Loucy (cell line): ENCODE results near the gene MEIS3.

ENCODE experiments used
- H2AFZ ChIP-seq: fragments of 200-600 bp; sonication (generic); 2 replicates; pipeline ENCODE4 v1.6.0; 2016; ENCODE audit warnings: antibody characterized with exemption, mild to moderate bottlenecking, low read length, moderate library complexity
- H3F3A ChIP-seq: fragments of 200-600 bp; 2 replicates; pipeline ENCODE4 v1.6.0; 2016; ENCODE audit warnings: antibody characterized with exemption, low read depth, mild to moderate bottlenecking
- H3K27me3 ChIP-seq: fragments of 200-600 bp; sonication (generic); 2 replicates; pipeline ENCODE4 v1.6.1; 2014; ENCODE audit warnings: low read length, mild to moderate bottlenecking; ENCODE audit not compliant: insufficient read depth, poor library complexity, severe bottlenecking
- H3K36me3 ChIP-seq: fragments of 200-600 bp; sonication (generic); 2 replicates; pipeline ENCODE4 v1.6.1; 2016; ENCODE audit warnings: low read length; ENCODE audit not compliant: insufficient read depth
- H3K4me1 ChIP-seq: fragments of 200-600 bp; sonication (generic); 2 replicates; pipeline ENCODE4 v1.5.1; 2014; ENCODE audit warnings: low read length, mild to moderate bottlenecking; ENCODE audit not compliant: insufficient read depth, poor library complexity, severe bottlenecking
- H3K4me2 ChIP-seq: fragments of 200-600 bp; sonication (generic); 2 replicates; pipeline ENCODE4 v1.6.0; 2014; ENCODE audit warnings: antibody characterized with exemption, low read length, low read depth, mild to moderate bottlenecking; ENCODE audit not compliant: poor library complexity, severe bottlenecking
- H3K4me3 ChIP-seq: fragments of 200-600 bp; sonication (generic); 2 replicates; pipeline ENCODE4 v1.5.1; 2014; ENCODE audit warnings: low read length, mild to moderate bottlenecking, mixed read lengths; ENCODE audit not compliant: poor library complexity, severe bottlenecking
- H3K79me2 ChIP-seq: fragments of 200-600 bp; sonication (generic); 2 replicates; pipeline ENCODE4 v1.6.1; 2014; ENCODE audit warnings: low read length; ENCODE audit not compliant: insufficient read depth
- H3K9ac ChIP-seq: fragments of 200-600 bp; sonication (generic); 2 replicates; pipeline ENCODE4 v1.6.0; 2014; ENCODE audit warnings: mild to moderate bottlenecking, low read depth, low read length, moderate library complexity; ENCODE audit not compliant: poor library complexity, severe bottlenecking
- H3K9me2 ChIP-seq: fragments of 200-600 bp; sonication (generic); replicated peaks from 2 replicates; pipeline ENCODE4 v1.6.1; 2016; ENCODE audit warnings: low read depth, low read length, mixed read lengths
- H3K9me3 ChIP-seq: fragments of 200-600 bp; sonication (generic); 2 replicates; pipeline ENCODE4 v1.6.1; 2014; ENCODE audit warnings: mild to moderate bottlenecking, antibody characterized with exemption, low read length, low read depth; ENCODE audit not compliant: insufficient read depth
- H4K20me1 ChIP-seq: fragments of 200-600 bp; sonication (generic); 2 replicates; pipeline ENCODE4 v1.6.0; 2014; ENCODE audit warnings: antibody characterized with exemption, low read length, mild to moderate bottlenecking; ENCODE audit not compliant: insufficient read depth, poor library complexity, severe bottlenecking
- CTCF ChIP-seq: fragments of 200-600 bp; sonication (generic); conservative IDR thresholded peaks from 2 replicates; pipeline ENCODE4 v1.5.1; 2014; ENCODE audit warnings: mild to moderate bottlenecking, antibody characterized with exemption, low read length
- EZH2phosphoT487 ChIP-seq: fragments of 200-600 bp; IDR thresholded peaks from 2 replicates; pipeline ENCODE4 v1.6.1; 2018; ENCODE audit warnings: antibody characterized with exemption, mild to moderate bottlenecking, moderate library complexity, borderline replicate concordance

Gene MEIS3

DNA sequence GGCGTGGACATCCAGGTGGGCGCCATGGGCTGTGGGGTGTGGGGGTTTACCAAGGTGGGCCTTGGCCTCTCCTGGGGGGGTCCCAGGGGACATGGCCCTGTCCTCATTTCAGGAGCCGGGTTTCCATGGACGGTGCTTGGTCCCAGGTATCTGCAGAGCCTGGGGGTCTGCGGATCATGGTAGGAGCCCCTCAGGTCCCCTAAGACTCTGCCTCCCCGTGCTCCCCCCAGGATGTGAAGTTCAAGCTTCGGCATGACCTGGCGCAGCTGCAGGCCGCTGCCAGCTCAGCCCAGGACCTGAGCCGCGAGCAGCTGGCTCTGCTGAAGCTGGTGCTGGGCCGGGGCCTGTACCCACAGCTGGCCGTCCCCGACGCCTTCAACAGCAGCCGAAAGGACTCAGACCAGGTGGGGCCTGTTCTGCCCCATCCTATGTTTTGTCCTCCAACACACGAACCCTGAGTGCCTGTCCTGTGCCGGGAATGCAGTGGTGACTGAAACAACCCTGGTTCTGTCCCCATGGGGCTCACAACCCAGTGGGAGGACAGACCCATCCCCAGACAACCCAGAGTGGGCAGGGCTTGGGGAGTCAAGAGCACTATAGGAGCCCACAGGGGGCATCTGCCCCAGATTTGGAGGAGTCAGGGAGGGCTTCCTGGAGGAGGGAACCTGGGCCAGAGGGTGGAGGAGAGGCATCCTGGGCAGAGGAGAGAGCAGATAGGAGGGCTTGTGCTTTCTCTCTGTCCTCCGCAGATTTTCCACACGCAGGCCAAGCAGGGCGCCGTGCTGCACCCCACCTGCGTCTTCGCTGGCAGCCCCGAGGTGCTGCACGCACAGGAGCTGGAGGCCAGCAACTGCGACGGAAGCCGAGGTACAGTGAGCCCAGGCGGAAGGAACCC lies 43.4 kb downstream of the MEIS3 start:
- Histone ChIP-seq H3K4me2 (no peak overlapping the region), H3K27me3 (no peaks in the 10 kb centered on the region), H2AFZ (no peak overlapping the region), H3K36me3 (peaks cover 72% of the 10 kb centered on the region; the same call in 1 of the 2 replicates), H3K4me1 (no peaks in the 10 kb centered on the region), H3K4me3 (no peak overlapping the region), H4K20me1 (no peaks in the 10 kb centered on the region), H3K9me3 (no peaks in the 10 kb centered on the region), H3F3A (no peaks in the 10 kb centered on the region), H3K79me2 (no peaks in the 10 kb centered on the region), H3K9ac (no peak overlapping the region), H3K9me2 (no peaks in the 10 kb centered on the region)
- TF ChIP-seq EZH2phosphoT487 (no peak), CTCF (no peak)

GRCh38 chr19:47374876-47375693 lies 44.2 kb downstream of the MEIS3 start:
- H3K36me3 ChIP-seq = peaks cover 70% of the 10 kb centered on the region; the same call in 1 of the 2 replicates
- no peak overlapping the region for H3K4me3 ChIP-seq
- no peaks in the 10 kb centered on the region for H3K27me3 ChIP-seq
- no peak overlapping the region for H3K9ac ChIP-seq
- H3K9me2 ChIP-seq = no peaks in the 10 kb centered on the region
- no peak overlapping the region for H2AFZ ChIP-seq
- no peaks in the 10 kb centered on the region for H3K79me2 ChIP-seq
- H3K4me1 ChIP-seq = no peaks in the 10 kb centered on the region
- H3F3A ChIP-seq = no peaks in the 10 kb centered on the region
- TF ChIP-seq EZH2phosphoT487 = no peak
- no peak for TF ChIP-seq CTCF
- H3K4me2 ChIP-seq = no peak overlapping the region
- no peaks in the 10 kb centered on the region for H3K9me3 ChIP-seq
- H4K20me1 ChIP-seq = no peaks in the 10 kb centered on the region

DNA sequence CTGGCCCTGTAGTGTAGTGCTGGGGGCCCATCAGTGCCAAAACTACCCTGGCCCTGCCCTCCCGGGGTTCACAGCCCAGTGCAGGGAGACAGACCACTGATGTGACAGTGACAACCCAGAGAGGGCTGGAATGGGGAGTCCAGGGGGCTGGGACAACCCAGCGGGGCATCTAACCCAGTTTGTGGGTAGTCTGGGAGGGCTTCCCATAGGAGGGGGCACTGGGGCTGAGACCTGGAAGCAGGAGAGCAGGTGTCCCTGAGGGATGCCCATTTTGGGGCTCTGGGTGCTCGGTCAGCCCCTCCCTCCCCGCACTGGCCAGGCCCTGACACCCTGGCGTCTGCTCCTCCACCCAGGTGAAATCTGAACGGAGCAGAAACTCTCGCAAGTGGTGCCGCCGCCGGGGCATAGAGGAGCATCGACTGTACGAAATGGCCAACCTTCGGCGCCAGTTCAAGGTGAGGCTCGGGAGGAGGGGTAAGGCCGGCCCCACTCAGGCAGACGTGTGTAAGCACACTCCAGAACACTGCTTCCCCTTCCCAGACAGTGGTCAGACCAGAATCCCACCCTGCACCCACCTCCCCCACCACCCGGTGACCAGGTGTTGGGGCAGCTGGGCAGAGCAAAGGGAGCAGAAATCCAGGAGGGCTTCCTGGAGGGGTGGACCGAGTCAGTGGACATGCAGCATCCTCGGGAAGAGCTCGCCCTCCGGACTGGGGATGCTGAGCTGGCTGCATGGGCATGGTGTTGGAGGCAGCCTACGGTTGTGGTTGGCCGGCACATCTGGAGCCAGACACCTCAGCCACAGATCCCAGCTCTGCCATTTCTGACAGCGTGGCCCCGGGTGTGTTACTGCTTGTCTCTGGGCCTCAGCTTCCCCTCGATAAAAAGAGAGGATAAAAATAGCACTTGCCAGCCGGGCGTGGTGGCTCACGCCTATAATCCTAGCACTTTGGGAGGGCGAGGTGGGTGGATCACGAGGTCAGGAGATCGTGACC lies 45.8 kb downstream of the MEIS3 start:
- Histone ChIP-seq H3F3A (no peaks in the 10 kb centered on the region), H2AFZ (no peak overlapping the region), H3K9ac (no peak overlapping the region), H3K27me3 (no peaks in the 10 kb centered on the region), H3K9me2 (no peaks in the 10 kb centered on the region), H3K79me2 (no peaks in the 10 kb centered on the region), H4K20me1 (no peaks in the 10 kb centered on the region), H3K9me3 (no peaks in the 10 kb centered on the region), H3K4me1 (no peaks in the 10 kb centered on the region), H3K4me3 (no peak overlapping the region), H3K4me2 (no peak overlapping the region), H3K36me3 (peaks cover 77% of the 10 kb centered on the region; the same call in 1 of the 2 replicates)
- no peak for TF ChIP-seq CTCF
- TF ChIP-seq EZH2phosphoT487 = no peak
